ENCODE measurements around the gene TSPYL6. TPM values are rescaled to one million over a fixed set of nuclear protein-coding genes. Genes with fewer than 3 reads are reported as not detected.

Gene TSPYL6
- total RNA-seq, 2 donors from 2014 or later = not detected

- no peak overlapping the region for H3K4me3 Mint-ChIP-seq
- H3K27ac ChIP-seq (ENCODE audit: low read depth, low read length) = no peak overlapping the region
- peaks cover 7% of the 10 kb centered on the region for H3K9me3 Mint-ChIP-seq
- peaks cover 2% of the 10 kb centered on the region for H3K36me3 Mint-ChIP-seq (ENCODE audit: low read depth)
- TF ChIP-seq, protein P1, sequence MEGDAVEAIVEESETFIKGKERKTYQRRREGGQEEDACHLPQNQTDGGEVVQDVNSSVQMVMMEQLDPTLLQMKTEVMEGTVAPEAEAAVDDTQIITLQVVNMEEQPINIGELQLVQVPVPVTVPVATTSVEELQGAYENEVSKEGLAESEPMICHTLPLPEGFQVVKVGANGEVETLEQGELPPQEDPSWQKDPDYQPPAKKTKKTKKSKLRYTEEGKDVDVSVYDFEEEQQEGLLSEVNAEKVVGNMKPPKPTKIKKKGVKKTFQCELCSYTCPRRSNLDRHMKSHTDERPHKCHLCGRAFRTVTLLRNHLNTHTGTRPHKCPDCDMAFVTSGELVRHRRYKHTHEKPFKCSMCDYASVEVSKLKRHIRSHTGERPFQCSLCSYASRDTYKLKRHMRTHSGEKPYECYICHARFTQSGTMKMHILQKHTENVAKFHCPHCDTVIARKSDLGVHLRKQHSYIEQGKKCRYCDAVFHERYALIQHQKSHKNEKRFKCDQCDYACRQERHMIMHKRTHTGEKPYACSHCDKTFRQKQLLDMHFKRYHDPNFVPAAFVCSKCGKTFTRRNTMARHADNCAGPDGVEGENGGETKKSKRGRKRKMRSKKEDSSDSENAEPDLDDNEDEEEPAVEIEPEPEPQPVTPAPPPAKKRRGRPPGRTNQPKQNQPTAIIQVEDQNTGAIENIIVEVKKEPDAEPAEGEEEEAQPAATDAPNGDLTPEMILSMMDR (conservative IDR thresholded peaks at IDR 0.05) = no peak
- H3K36me3 ChIP-seq (ENCODE audit: control insufficient read depth, insufficient read depth, low read length) = no peaks in the 10 kb centered on the region
- H3K27ac Mint-ChIP-seq = no peak overlapping the region
- H3K4me3 ChIP-seq (ENCODE audit: low read length) = no peak overlapping the region
- DNase-seq = no peak
- H3K27me3 ChIP-seq (ENCODE audit: control insufficient read depth, insufficient read depth, low read length, poor library complexity, severe bottlenecking) = no peaks in the 10 kb centered on the region
- WGBS, 2 experiments (ENCODE audit: insufficient coverage in 1 of 2, insufficient read length in 1 of 2) = 96% methylated on average over 2 of the region's 2 CpGs; no CpG with 5 or more reads in 1 of the 2 experiments
- H3K4me1 Mint-ChIP-seq = peaks cover 20% of the 10 kb centered on the region
- no peaks in the 10 kb centered on the region for H3K27me3 Mint-ChIP-seq (ENCODE audit: insufficient read depth)
- no peaks in the 10 kb centered on the region for H3K9me3 ChIP-seq (ENCODE audit: control insufficient read depth, low read length)
- peaks cover 7% of the 10 kb centered on the region for H3K4me1 ChIP-seq (ENCODE audit: control insufficient read depth, insufficient read depth, low read length)
- H3K9ac ChIP-seq (ENCODE audit: extremely low read depth, low read length, poor library complexity, severe bottlenecking) = no peak overlapping the region
Observed at GRCh38 chr2:54228945-54229344, 27.1 kb downstream of the TSPYL6 start.

GRCh38 chr2:54227798-54228197 is 28.2 kb downstream of the TSPYL6 start:
- H3K9ac ChIP-seq (ENCODE audit: extremely low read depth, low read length, poor library complexity, severe bottlenecking) = no peak overlapping the region
- H3K9me3 Mint-ChIP-seq = peaks cover 8% of the 10 kb centered on the region
- no peaks in the 10 kb centered on the region for H3K9me3 ChIP-seq (ENCODE audit: control insufficient read depth, low read length)
- H3K27ac ChIP-seq (ENCODE audit: low read depth, low read length) = no peak overlapping the region
- no peaks in the 10 kb centered on the region for H3K27me3 Mint-ChIP-seq (ENCODE audit: insufficient read depth)
- no peak overlapping the region for H3K4me3 ChIP-seq (ENCODE audit: low read length)
- H3K4me1 Mint-ChIP-seq = peaks cover 19% of the 10 kb centered on the region
- no peaks in the 10 kb centered on the region for H3K36me3 ChIP-seq (ENCODE audit: control insufficient read depth, insufficient read depth, low read length)
- H3K27me3 ChIP-seq (ENCODE audit: control insufficient read depth, insufficient read depth, low read length, poor library complexity, severe bottlenecking) = no peaks in the 10 kb centered on the region
- H3K4me1 ChIP-seq (ENCODE audit: control insufficient read depth, insufficient read depth, low read length) = peaks cover 7% of the 10 kb centered on the region
- DNase-seq = no peak
- no peak overlapping the region for H3K27ac Mint-ChIP-seq
- H3K4me3 Mint-ChIP-seq = no peak overlapping the region
- H3K36me3 Mint-ChIP-seq (ENCODE audit: low read depth) = peaks cover 2% of the 10 kb centered on the region
- TF ChIP-seq, protein P1 (conservative IDR thresholded peaks at IDR 0.05) = no peak

- Mint-ChIP-seq H3K27ac (no peak overlapping the region), H3K4me3 (no peak overlapping the region), H3K36me3 (ENCODE audit: low read depth) (no peaks in the 10 kb centered on the region), H3K4me1 (peaks cover 19% of the 10 kb centered on the region), H3K27me3 (ENCODE audit: insufficient read depth) (no peaks in the 10 kb centered on the region), H3K9me3 (peaks cover 5% of the 10 kb centered on the region)
- no peak for DNase-seq
- 84 to 91% methylated on average over 2 of the region's 2 CpGs for WGBS, 2 experiments (ENCODE audit: insufficient coverage in 1 of 2, insufficient read length in 1 of 2)
- Histone ChIP-seq H3K36me3 (ENCODE audit: control insufficient read depth, insufficient read depth, low read length) (no peaks in the 10 kb centered on the region), H3K27me3 (ENCODE audit: control insufficient read depth, insufficient read depth, low read length, poor library complexity, severe bottlenecking) (no peaks in the 10 kb centered on the region), H3K9me3 (ENCODE audit: control insufficient read depth, low read length) (no peaks in the 10 kb centered on the region), H3K4me1 (ENCODE audit: control insufficient read depth, insufficient read depth, low read length) (peaks cover 7% of the 10 kb centered on the region), H3K9ac (ENCODE audit: extremely low read depth, low read length, poor library complexity, severe bottlenecking) (no peak overlapping the region), H3K4me3 (ENCODE audit: low read length) (no peak overlapping the region), H3K27ac (ENCODE audit: low read depth, low read length) (no peak overlapping the region)
- TF ChIP-seq, protein P1 (conservative IDR thresholded peaks at IDR 0.05) = no peak
Observed at GRCh38 chr2:54226260-54226659, 29.8 kb downstream of the TSPYL6 start.

All from endodermal cell (in vitro differentiated cells).